Natural killer cell (primary cell): ENCODE data around the gene ODF2. TPM values are rescaled to one million over a fixed set of nuclear protein-coding genes. Genes with fewer than 3 reads are reported as not detected.

Experiments
- ATAC-seq, 3 donors: fragments of 150-1000 bp in 2 of 3; fragments of 200-7000 bp in 1 of 3; cut with Tn5 transposase; 1 replicate in 1 of 3; 2 replicates in 2 of 3; pipeline ENCODE4 v1.10.0; 2021; ENCODE audit warnings: mild to moderate bottlenecking in 2 of 3, moderate library complexity in 2 of 3
- DNase-seq, 2 donors: peaks; one replicate each; pipeline versions ENCODE4 v3.0.0 to v3.0.0-alpha.2; 2013 to 2021; ENCODE audit warnings: mixed read lengths in 1 of 2
- H3K27ac ChIP-seq: one replicate; pipeline ENCODE4 v1.5.1; 2013; ENCODE audit warnings: mild to moderate bottlenecking, low read length
- H3K27me3 ChIP-seq: one replicate; pipeline ENCODE4 v1.6.1; 2013; ENCODE audit warnings: low read length; ENCODE audit not compliant: control insufficient read depth, insufficient read depth
- H3K36me3 ChIP-seq: one replicate; pipeline ENCODE4 v1.6.1; 2013; ENCODE audit warnings: low read length; ENCODE audit not compliant: control insufficient read depth, insufficient read depth
- H3K4me1 ChIP-seq: one replicate; pipeline ENCODE4 v1.6.1; 2013; ENCODE audit warnings: low read length; ENCODE audit not compliant: control insufficient read depth, insufficient read depth
- H3K4me3 ChIP-seq: one replicate; pipeline ENCODE4 v1.5.1; 2013; ENCODE audit warnings: low read length
- H3K9me3 ChIP-seq: one replicate; pipeline ENCODE4 v1.6.1; 2013; ENCODE audit warnings: low read length; ENCODE audit not compliant: control insufficient read depth, insufficient read depth
- H3K27ac Mint-ChIP-seq, 2 donors: one replicate each; pipeline ENCODE4 v1.8.0; 2022; ENCODE audit warnings: mild to moderate bottlenecking in 2 of 2, mixed read lengths in 2 of 2, moderate library complexity in 1 of 2
- H3K27me3 Mint-ChIP-seq, 2 donors: one replicate each; pipeline ENCODE4 v1.8.0; 2022; ENCODE audit warnings: low read depth in 2 of 2, mixed read lengths in 2 of 2
- H3K36me3 Mint-ChIP-seq: one replicate; pipeline ENCODE4 v1.8.0; 2022; ENCODE audit warnings: mixed read lengths
- H3K4me1 Mint-ChIP-seq, 2 donors: one replicate each; pipeline ENCODE4 v1.8.0; 2022; ENCODE audit warnings: mixed read lengths in 2 of 2
- H3K4me3 Mint-ChIP-seq: one replicate; pipeline ENCODE4 v1.8.0; 2022; ENCODE audit warnings: mild to moderate bottlenecking, moderate library complexity, mixed read lengths
- H3K9me3 Mint-ChIP-seq, 2 donors: one replicate each; pipeline ENCODE4 v1.8.0; 2022; ENCODE audit warnings: mixed read lengths in 2 of 2
- WGBS: methylation state at CpG from one replicate; pipeline ENCODE4 v1.1.7; 2013; ENCODE audit warnings: missing lambda C conversion rate; ENCODE audit not compliant: insufficient coverage; 5-methylcytosine and 5-hydroxymethylcytosine counted together
- intact Hi-C: fragments of 100-400 bp; cut with micrococcal nuclease; formaldehyde crosslinking; loops from one replicate; pipeline ENCODE4 v1.14.2; 2022
- total RNA-seq, 4 donors: library from RNA; stranded (reverse); fragments of 120-200 nt in 1 of 4; gene quantifications; one replicate each; pipeline versions ENCODE4 v1.2.3 to v1.2.4, GENCODE V29; 2013 to 2022
- TF ChIP-seq, protein P1 (sequence below): fragments of 200-600 bp; IDR thresholded peaks from one replicate; pipeline ENCODE4 v1.8.0; 2022; ENCODE audit warnings: antibody characterized with exemption

The ODF2 gene
- total RNA-seq, 3 donors from 2014 or later (not counting 1 experiment from before 2014, with no cell fraction given), result 36.4 to 44.4 (median 37.5) TPM

GRCh38 chr9:128459011-128459410 lies 3.2 kb downstream of the ODF2 start:
- peaks cover 13% of the 10 kb centered on the region for H3K4me1 ChIP-seq
- Mint-ChIP-seq H3K36me3 (no peaks in the 10 kb centered on the region), H3K4me1 (peaks cover 6 to 24% of the 10 kb centered on the region in 2 donors), H3K4me3 (no peak overlapping the region), H3K27ac (no peak overlapping the region), H3K27me3 (no peaks in the 10 kb centered on the region), H3K9me3 (no peaks in the 10 kb centered on the region)
- TF ChIP-seq, protein P1, sequence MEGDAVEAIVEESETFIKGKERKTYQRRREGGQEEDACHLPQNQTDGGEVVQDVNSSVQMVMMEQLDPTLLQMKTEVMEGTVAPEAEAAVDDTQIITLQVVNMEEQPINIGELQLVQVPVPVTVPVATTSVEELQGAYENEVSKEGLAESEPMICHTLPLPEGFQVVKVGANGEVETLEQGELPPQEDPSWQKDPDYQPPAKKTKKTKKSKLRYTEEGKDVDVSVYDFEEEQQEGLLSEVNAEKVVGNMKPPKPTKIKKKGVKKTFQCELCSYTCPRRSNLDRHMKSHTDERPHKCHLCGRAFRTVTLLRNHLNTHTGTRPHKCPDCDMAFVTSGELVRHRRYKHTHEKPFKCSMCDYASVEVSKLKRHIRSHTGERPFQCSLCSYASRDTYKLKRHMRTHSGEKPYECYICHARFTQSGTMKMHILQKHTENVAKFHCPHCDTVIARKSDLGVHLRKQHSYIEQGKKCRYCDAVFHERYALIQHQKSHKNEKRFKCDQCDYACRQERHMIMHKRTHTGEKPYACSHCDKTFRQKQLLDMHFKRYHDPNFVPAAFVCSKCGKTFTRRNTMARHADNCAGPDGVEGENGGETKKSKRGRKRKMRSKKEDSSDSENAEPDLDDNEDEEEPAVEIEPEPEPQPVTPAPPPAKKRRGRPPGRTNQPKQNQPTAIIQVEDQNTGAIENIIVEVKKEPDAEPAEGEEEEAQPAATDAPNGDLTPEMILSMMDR, result no peak
- no peaks in the 10 kb centered on the region for H3K9me3 ChIP-seq
- 97% methylated on average over 3 of the region's 3 CpGs for WGBS
- no peaks in the 10 kb centered on the region for H3K27me3 ChIP-seq
- H3K4me3 ChIP-seq, result no peak overlapping the region
- intact Hi-C loops, result no loop called here
- peaks cover 36% of the 10 kb centered on the region for H3K36me3 ChIP-seq
- no peak overlapping the region for H3K27ac ChIP-seq
- DNase-seq (no peak), ATAC-seq (no peak)

DNA sequence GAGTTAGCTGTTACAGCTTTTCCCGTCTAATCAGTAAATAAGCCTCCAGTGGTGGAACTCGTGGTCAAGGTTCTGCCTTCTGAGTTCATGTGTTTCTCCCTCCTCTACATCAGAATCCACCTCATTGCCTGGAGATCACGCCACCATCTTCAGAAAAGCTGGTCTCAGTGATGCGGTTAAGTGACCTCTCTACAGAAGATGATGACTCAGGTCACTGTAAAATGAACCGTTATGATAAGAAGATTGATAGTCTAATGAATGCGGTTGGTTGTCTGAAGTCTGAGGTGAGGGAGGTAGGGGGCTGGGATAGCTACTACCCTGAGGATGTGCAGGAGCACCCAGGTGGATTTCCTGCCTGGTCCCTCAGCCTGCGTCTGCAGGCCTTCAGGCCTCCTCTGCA lies 13.3 kb downstream of the ODF2 start:
- intact Hi-C loops, result no loop called here
- peaks cover 33% of the 10 kb centered on the region for H3K36me3 ChIP-seq
- H3K27me3 ChIP-seq, result no peaks in the 10 kb centered on the region
- ATAC-seq (no peak), DNase-seq (no peak)
- peaks cover 0 to 5% of the 10 kb centered on the region in 2 donors for H3K4me1 Mint-ChIP-seq
- no peaks in the 10 kb centered on the region for H3K4me1 ChIP-seq
- no peaks in the 10 kb centered on the region for H3K27me3 Mint-ChIP-seq
- H3K9me3 ChIP-seq, result no peaks in the 10 kb centered on the region
- no peaks in the 10 kb centered on the region for H3K9me3 Mint-ChIP-seq
- no peak overlapping the region for H3K4me3 ChIP-seq
- H3K27ac ChIP-seq, result no peak overlapping the region
- H3K4me3 Mint-ChIP-seq, result no peak overlapping the region
- TF ChIP-seq, protein P1, result no peak
- H3K36me3 Mint-ChIP-seq, result no peaks in the 10 kb centered on the region
- no peak overlapping the region for H3K27ac Mint-ChIP-seq
- WGBS, result 95% methylated on average over 7 of the region's 7 CpGs

DNA sequence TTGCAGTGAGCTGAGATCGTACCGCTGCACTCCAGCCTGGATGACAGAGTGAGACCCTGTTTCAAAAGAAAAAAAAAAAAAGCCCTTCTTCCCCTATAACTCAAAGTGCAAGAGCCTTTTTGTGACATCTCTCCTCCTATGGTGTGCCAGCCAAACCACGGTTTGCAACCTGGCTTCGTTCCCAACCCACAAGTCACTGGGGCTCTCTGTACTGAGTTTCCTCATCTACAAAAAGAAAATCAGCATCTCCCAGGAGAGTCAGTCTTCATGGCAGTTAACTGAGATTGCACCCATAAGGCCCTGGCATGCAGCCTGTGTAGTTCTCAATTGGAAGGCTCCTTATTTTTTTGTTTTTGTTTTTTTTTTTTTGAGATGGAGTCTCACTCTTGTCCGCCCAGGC lies 14.8 kb downstream of the ODF2 start:
- Mint-ChIP-seq H3K27me3 (no peaks in the 10 kb centered on the region), H3K4me1 (peaks cover 0 to 5% of the 10 kb centered on the region in 2 donors), H3K9me3 (no peaks in the 10 kb centered on the region), H3K4me3 (no peak overlapping the region), H3K27ac (no peak overlapping the region), H3K36me3 (no peaks in the 10 kb centered on the region)
- H3K4me1 ChIP-seq, result no peaks in the 10 kb centered on the region
- peaks cover 32% of the 10 kb centered on the region for H3K36me3 ChIP-seq
- DNase-seq (peak in 1 of 2 donors; percentile 52), ATAC-seq (no peak)
- H3K4me3 ChIP-seq, result no peak overlapping the region
- TF ChIP-seq, protein P1, result no peak
- no peaks in the 10 kb centered on the region for H3K9me3 ChIP-seq
- H3K27me3 ChIP-seq, result no peaks in the 10 kb centered on the region
- intact Hi-C loops, result no loop called here
- H3K27ac ChIP-seq, result no peak overlapping the region
- WGBS, result 35% methylated on average over 5 of the region's 5 CpGs

GRCh38 chr9:128473104-128473503 lies 17.3 kb downstream of the ODF2 start:
- no peaks in the 10 kb centered on the region for H3K27me3 Mint-ChIP-seq
- no peak for ATAC-seq
- TF ChIP-seq, protein P1, result no peak
- intact Hi-C loops, result no loop called here
- H3K4me3 Mint-ChIP-seq, result no peak overlapping the region
- H3K27ac ChIP-seq, result no peak overlapping the region
- 95% methylated on average over 5 of the region's 5 CpGs for WGBS
- peaks cover 30% of the 10 kb centered on the region for H3K36me3 ChIP-seq
- no peak overlapping the region for H3K4me3 ChIP-seq
- no peaks in the 10 kb centered on the region for H3K4me1 ChIP-seq
- no peaks in the 10 kb centered on the region for H3K9me3 ChIP-seq
- H3K36me3 Mint-ChIP-seq, result no peaks in the 10 kb centered on the region
- peaks cover 0 to 5% of the 10 kb centered on the region in 2 donors for H3K4me1 Mint-ChIP-seq
- no peak overlapping the region for H3K27ac Mint-ChIP-seq
- no peak for DNase-seq
- H3K9me3 Mint-ChIP-seq, result no peaks in the 10 kb centered on the region
- H3K27me3 ChIP-seq, result no peaks in the 10 kb centered on the region
